NCI-H82 treated with DMSO at 0.1 percent for 48 hours (cell line): ENCODE measurements around the gene CNNM3.
A peak's percentile ranks its signal among the peaks of the same experiment; 100 is the strongest.

Source experiments
- DNase-seq: peaks from one replicate; lab custom pipeline; 2025; ENCODE audit not compliant: unreplicated experiment; lab: John Stamatoyannopoulos, UW

CNNM3 gene

GRCh38 chr2:96838345-96839292, 22.6 kb downstream of the CNNM3 start:
- no peak for DNase-seq

DNA sequence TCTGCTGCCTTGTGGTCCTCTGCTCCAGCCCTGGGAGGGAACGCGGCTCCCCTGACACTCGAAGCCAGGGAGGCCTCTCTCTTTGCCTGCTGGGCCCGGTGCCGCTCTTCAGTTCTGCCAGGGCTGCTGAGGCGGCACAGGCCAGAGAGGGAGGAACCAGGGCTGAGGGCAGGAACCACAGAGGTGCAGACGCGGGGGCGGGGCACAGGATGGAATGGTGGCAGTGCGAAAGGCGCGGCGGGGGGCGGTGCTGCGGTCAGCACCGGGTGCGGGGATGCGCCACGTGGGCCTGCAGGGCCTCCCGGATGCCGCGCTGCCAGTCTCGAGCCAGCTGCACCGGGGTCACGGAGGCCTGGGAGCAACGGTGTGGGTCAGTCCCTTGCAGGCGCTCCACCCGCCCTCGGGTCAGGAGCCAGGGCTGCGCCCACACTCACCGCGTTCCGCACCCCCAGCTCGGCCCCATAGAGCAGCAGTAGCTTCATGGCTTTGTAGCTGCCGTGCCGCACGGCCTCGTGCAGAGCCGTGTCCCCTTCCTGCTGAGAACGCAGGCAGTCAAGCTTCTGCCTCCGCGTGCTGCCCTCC, 23.3 kb downstream of the CNNM3 start:
- DNase-seq, result no peak

DNA sequence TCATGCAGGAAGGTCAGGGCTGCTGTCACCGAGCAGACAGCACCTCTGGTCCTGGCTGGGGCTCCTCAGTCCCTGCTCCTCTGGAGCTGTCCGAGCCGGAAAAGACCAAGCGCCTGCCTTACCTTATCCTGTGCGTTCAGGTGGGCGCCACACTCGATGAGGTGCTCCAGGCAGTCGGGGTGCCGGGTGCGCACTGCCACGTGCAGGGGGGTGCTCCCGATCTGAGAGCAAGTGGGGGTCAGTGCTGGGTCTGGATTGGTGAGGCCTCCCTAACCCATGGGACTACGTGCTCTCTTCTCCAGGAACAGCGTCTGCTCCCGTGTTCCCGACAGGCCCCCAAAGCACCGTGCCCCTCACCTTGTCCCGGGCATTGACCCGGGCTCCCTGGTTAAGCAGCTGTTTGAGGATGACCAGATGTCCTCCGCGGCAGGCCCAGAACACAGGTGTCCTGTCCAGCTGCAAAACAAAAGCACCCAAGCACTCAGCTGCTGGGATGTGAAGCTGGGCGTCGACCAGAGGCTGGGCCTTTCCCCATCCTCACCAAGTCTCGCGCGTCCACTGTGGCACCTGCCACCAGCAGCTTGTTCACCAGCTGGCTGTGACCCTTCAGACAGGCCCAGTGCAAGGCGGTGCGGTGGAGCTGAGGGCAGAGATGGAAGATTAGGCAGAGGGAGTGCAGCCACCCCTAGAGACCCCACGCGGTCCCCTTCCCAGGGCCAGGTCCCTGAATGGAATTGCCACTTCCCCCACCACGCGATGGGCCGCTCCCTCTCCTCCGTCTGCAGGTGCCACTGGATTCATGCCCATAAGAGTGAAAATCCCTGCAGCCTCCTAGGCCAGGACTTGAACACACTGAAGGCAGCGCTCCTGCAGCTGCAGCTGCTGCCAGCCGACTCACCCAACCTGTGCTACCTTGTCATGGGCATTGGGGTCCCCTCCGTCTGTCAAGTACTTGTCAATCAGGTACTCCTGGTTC, 24.1 kb downstream of the CNNM3 start:
- DNase-seq, result no peak

DNA sequence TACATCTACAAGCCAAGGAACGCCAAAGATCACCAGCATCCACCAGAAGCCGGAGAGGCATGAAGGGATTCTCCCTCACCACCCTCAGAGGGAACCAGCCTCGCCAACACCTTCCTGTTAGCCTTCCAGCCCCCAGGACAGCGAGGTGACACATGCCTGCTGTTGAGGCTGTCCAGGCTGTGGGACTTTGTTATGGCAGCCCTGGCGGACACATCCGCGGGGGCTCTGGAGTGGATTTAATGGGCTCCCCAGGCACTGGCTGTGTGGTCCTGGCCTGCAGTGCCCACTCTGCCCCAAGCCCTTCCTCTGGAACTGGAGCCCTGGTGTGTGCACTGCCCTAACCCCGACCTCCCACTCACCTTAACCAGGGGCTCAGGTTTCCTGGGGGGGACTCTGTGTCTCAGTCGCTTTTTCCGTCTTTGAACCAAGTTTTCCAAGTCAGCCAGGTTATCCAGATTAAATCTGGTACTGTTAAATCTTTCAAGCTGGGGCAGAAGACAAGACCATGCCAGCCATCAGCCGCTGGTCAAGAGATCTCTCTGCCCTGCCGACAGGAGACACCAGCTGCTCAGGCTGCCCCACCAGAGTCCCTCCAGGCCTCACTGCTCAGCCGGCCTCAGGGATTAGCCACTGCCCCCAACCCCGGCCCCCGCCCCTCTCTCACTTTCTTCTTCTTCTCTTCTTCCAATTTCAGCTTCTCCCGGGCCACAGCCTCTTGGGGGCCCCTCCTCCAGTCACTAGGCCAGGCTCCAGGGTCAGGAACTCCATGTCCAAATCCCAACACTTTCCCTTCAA, 25.8 kb downstream of the CNNM3 start:
- no peak for DNase-seq

GRCh38 chr2:96842600-96842999, 26.5 kb downstream of the CNNM3 start:
- no peak for DNase-seq

DNA sequence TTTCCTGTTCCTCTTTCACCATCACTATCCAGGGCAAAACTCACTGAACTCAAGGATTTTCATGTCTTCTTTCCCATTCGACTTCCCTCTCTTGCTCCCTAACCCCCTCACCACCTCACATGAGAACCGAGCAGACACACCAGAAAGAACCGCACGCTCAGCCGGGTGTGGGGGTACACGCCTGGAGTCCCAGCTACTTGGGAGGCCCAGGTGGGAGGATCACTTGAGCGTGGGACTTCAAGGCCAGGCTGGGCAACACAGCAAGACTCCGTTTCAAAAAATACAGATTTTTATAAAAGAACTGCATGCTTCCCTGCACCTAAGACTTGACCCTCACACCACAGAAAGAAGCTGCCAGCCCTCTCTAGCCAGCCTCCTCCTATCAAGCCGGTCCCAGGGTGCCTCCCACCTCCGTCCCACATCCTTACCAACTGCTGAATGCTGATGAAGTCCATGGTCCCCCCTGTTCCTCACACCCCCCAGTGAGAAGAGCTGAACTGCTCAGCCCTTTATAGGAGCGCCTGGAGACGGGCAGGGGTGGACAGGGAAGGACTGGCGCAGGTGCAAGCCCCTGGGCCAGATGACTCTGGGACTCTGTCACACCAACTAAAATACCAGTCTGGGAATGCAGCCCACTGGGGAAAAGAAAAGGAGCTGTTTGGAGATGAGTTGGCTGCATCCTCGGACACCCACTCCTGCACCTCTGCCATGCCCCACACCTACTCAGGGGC, 27.6 kb downstream of the CNNM3 start, which contains the start of gene ANKRD23:
ANKRD23 (minus strand) TSS at position 484 of the 731 bp plus-strand sequence; CDS start at position 455, 29 bp downstream.
- no peak for DNase-seq

DNA sequence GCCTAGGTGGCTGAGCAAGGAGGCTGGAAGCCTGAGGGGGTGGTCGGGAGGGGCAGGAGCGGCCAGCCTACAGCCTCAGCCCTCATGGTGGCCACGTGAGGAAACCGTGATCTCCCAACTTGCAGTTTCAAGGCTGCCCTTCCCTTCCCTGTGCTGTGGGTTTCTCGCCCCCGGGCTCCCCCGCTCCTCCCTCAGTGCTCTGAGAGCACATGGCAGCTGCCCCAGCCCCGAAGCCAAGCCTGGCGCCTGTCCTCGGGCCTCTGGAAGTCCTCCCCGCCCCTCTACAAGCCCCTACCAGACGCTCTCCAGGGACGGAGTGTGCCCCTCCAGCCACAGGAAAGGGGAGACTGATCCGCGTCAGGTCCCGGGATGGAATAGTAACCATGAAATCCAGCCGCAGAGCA, 28.3 kb downstream of the CNNM3 start:
- DNase-seq, result no peak

- DNase-seq, result no peak
Observed at GRCh38 chr2:96846825-96847224, 30.8 kb downstream of the CNNM3 start.

GRCh38 chr2:96847586-96847985, 31.5 kb downstream of the CNNM3 start:
- DNase-seq, result no peak

- no peak for DNase-seq
Observed at GRCh38 chr2:96848264-96848663, 32.2 kb downstream of the CNNM3 start.

DNA sequence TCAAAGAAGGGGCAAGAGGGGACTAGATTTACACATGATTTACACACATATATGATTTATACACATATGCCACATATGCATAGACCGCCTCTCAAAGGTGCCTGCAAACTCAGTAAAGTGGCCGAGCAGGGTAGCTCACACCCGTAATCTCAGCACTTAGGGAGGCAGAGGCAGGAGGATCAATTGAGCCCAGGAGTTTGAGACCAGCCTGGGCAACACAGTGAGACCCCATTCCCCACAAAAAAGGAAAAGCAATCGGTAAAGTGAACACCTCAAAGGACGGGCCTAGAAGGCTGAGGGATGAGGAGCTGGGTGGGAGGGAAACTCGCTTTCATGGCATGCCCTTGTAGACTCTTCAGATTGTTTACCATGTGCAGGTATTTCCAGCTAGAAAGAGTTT, 36.6 kb downstream of the CNNM3 start:
- no peak for DNase-seq

DNA sequence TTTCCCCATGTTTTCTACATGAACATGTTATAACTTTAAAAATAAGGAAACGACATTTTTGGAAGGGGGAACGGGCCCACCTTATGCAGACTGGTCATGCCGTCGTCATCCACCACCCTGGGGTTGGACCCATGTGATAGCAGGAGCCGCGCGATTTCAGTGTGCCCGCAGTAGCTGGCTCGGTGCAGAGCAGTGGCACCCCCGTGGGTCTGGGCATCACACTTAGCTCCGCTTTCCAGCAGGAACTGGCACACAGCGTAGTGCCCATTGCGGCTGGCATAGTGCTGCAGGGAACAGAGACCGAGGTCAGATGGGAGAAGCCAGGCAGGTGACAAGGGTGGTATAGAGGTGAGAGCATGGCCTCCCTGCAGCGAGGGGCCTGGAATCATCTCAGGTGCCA, 37.3 kb downstream of the CNNM3 start:
- DNase-seq, result no peak

GRCh38 chr2:96856776-96857666, 41.0 kb downstream of the CNNM3 start:
- DNase-seq, result no peak

DNA sequence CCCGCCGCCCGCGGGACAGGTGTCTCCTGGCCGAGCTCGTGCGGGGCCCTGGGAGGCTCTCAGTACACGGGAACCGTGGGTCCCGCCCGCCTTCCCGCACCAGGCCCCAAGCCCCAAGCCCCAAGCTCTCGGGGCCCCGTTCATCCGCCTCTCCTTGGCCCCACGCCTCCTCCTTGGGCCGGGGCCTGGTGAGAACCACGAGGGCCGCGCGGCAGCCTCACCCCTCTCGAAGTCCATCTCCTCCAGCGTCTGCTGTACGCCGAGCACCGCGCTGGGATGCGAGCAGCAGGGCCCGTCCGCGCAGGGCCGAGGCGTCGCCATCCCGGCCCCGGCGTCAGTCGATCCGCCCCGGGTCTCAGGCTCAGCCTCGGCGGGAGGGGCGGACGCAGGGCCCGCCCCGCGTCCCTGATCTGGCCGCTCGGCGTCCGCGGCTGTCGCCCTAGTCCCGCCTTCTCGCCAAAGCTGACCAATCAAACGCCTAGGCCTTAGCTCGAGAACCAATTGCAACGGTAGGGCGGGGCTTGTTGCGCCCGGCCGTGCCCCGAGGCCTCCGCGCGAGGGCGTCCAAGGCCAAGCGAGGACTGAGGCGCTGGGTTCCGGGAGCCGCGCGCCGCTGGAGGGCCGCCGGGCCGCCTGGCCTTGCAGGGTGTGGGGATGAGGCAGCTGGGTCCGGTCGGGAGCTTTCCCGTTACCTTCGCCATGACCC, 41.8 kb downstream of the CNNM3 start, which contains the start of gene ANKRD39:
ANKRD39 (minus strand) TSS at position 350 of the 706 bp plus-strand sequence; CDS start at position 321, 29 bp downstream.
- DNase-seq, result peak; percentile 97

GRCh38 chr2:96859099-96859649, 43.1 kb downstream of the CNNM3 start:
- DNase-seq, result no peak

- DNase-seq, result no peak
Observed at GRCh38 chr2:96859681-96860064, 43.6 kb downstream of the CNNM3 start.
